Astrocyte of the spinal cord (primary cell): Measurements from ENCODE around the gene DUSP22.

Source experiments
- DNase-seq: peaks from one replicate; pipeline ENCODE4 v3.0.0; 2011; ENCODE audit warnings: low read depth, low spot score
- H3K4me3 ChIP-seq: 2 replicates; pipeline ENCODE4 v1.5.1; 2011; ENCODE audit warnings: low read depth, mild to moderate bottlenecking, low read length, moderate library complexity
- CTCF ChIP-seq: IDR thresholded peaks from 2 replicates; pipeline ENCODE4 v1.5.1; 2012; ENCODE audit warnings: low read depth, mild to moderate bottlenecking, low read length, inconsistent platforms
- in situ Hi-C: cut with HindIII; loops from 2 replicates; pipeline ENCODE4 v1.10.0; 2017; ENCODE audit warnings: low sequenced_read_pairs

DUSP22 gene

DNA sequence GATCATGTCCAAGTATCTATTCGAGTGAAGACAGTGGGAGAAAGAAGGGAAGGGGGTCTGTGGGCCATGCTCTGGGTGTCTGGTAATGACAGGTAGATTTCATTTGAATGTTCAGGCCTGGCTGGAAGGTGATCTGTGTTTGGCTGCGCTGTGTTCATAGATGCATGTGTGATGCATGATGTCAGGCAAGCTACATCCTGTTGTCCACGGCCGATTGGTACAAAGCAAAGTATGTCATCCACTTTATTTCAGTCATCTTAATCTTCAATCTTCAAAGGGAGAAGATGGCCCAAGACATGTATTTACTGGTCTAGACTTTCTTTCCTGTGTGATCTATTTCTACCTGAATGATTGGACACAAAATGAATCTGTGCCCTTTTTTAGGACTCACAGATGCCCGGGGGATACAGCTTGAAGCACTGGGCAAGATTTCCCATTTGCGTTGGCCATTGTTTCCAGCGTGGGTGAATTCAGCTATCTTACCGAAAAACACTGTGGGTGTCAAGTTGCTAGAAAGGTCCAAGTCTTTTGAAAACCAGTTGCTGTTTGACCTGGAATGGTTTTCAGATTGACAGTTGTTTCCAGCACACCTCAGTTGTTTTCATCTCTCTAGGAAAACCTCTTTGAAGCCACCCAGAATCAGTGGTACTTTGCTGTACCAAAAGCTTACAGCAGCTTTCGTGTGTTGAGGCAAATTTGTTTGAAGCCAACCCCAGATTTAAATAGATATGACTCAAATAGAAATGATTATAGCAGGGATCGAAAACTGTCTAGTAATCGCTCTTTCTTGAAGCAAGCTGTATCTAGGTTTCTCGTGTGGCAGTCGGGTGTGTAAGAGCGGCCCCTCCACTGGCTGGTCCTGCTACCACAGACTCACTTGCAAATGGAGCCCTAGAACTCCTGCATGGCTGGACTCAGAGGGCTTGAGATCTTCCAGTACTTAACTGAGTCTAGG is 27.2 kb downstream of the DUSP22 start:
- no peak for DNase-seq
- in situ Hi-C loops: no loop called here
- no peak for TF ChIP-seq CTCF
- no peak overlapping the region for H3K4me3 ChIP-seq

GRCh38 chr6:320351-321157 is 28.3 kb downstream of the DUSP22 start:
- in situ Hi-C loops: no loop called here
- no peak for TF ChIP-seq CTCF
- no peak for DNase-seq
- H3K4me3 ChIP-seq: no peak overlapping the region

DNA sequence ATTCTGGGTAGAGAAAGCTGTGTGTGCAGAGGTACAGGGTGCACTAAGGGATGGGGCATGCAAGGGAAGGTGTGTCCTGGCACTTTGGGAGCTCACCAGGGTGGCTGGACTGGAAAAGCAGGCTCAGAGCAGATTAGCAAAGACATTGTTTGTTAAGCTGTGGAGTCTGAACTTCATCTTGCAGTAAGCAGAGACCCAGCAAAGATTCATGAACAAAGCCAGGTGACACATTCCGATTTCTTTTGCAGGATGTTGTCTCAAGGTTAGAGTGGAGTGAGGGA is 28.8 kb downstream of the DUSP22 start:
- no peak for DNase-seq
- TF ChIP-seq CTCF: no peak
- in situ Hi-C loops: no loop called here
- H3K4me3 ChIP-seq: no peak overlapping the region

DNA sequence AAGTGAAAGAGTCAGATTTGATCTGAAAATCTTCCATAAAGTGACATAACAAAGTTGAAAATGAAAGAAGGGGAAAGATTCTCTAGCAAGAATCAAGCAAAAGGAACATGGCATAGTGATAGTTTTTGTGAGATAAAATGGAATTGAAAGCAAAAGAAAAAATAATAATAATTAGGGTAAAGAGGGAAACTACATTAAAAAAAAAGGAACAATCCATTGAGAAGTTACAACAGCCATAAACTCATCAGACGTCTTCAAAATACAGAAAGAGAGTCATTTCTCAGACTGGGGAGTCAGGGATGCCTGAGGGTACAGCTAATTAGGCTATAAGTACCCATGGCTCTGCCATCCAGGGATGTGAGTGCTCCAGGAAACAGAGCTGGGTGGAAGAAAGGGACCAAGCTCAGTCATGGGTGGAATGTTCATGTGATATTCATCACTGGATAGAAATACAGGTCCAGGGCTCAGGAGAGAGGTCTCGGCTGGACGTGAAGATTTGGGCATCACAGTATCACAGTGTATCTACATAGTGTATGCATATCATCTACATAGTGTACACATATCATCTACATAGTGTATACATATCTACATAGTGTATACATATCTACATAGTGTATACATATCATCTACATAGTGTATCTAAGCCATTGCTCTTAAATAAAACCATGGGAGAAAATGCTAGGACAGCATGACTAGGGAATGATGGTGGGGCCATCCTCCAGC is 29.4 kb downstream of the DUSP22 start:
- DNase-seq: no peak
- in situ Hi-C loops: no loop called here
- no peak overlapping the region for H3K4me3 ChIP-seq
- no peak for TF ChIP-seq CTCF

DNA sequence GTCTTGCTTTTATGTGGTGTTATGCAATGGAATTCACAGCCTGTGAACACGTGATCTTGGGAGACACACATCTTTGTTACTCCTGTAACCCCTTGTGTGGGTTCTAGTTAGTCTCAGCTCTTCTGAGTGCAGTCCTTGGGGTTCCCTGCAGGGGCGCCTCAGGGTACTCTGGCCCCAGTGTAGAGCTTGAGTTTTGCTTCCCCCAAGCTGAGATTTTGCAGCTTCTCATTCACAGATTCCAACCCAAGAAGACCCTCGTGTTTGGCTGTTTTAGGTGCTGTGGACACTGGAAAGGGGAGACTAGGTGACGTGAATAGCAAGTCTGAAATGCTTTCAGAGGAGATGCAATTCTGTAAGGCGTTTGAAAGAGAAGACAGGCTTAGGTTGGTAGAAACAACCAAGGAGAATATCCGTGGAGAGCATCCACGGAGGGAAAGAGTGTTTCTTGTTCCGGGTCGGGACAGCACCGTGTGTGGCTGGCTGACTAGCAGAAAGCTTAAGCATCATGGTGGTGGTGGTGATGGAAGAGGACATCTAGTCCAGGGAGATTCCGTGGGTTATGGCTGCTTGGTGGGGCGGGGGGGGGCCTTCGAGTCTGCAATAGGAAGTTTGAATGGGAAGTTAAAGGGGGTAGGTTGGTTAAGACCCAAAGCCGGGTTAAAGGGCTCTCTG is 30.1 kb downstream of the DUSP22 start:
- DNase-seq: no peak
- no peak overlapping the region for H3K4me3 ChIP-seq
- no peak for TF ChIP-seq CTCF
- in situ Hi-C loops: no loop called here
